Progenitor cell of endocrine pancreas (in vitro differentiated cells): ENCODE measurements around the gene LURAP1L. TPM values are rescaled to one million over a fixed set of nuclear protein-coding genes. Genes with fewer than 3 reads are reported as not detected.

Experiments used
- DNase-seq: peaks from one replicate; pipeline ENCODE4 v3.0.0; 2021; ENCODE audit warnings: low spot score; ENCODE audit not compliant: unreplicated experiment
- H3K27ac Mint-ChIP-seq: 2 replicates; pipeline ENCODE4 v1.8.0; 2021; ENCODE audit warnings: mild to moderate bottlenecking, moderate library complexity, mixed read lengths
- H3K27me3 Mint-ChIP-seq: 2 replicates; pipeline ENCODE4 v1.8.0; 2021; ENCODE audit warnings: mixed read lengths
- H3K36me3 Mint-ChIP-seq: 2 replicates; pipeline ENCODE4 v1.8.0; 2022; ENCODE audit warnings: mixed read lengths; ENCODE audit not compliant: insufficient read depth
- H3K4me1 Mint-ChIP-seq: 2 replicates; pipeline ENCODE4 v1.8.0; 2021; ENCODE audit warnings: low read depth, mixed read lengths
- H3K4me3 Mint-ChIP-seq: 2 replicates; pipeline ENCODE4 v1.8.0; 2021; ENCODE audit warnings: low read depth, mild to moderate bottlenecking, moderate library complexity, mixed read lengths
- H3K9me3 Mint-ChIP-seq: 2 replicates; pipeline ENCODE4 v1.8.0; 2021; ENCODE audit warnings: low read depth, mixed read lengths
- total RNA-seq: library from RNA; stranded (reverse); gene quantifications from 2 replicates; pipeline ENCODE4 v1.2.1, GENCODE V29; 2021
- TF ChIP-seq, protein P1 (sequence below): fragments of 200-600 bp; sonication (generic); IDR thresholded peaks from one replicate; pipeline ENCODE4 v1.5.0; 2021; ENCODE audit warnings: antibody characterized with exemption, mild to moderate bottlenecking; ENCODE audit not compliant: unreplicated experiment

LURAP1L gene
- total RNA-seq, 1 donor from 2014 or later: 11.4 TPM

- H3K27ac Mint-ChIP-seq: peak overlapping the region; percentile 92
- TF ChIP-seq, protein P1, sequence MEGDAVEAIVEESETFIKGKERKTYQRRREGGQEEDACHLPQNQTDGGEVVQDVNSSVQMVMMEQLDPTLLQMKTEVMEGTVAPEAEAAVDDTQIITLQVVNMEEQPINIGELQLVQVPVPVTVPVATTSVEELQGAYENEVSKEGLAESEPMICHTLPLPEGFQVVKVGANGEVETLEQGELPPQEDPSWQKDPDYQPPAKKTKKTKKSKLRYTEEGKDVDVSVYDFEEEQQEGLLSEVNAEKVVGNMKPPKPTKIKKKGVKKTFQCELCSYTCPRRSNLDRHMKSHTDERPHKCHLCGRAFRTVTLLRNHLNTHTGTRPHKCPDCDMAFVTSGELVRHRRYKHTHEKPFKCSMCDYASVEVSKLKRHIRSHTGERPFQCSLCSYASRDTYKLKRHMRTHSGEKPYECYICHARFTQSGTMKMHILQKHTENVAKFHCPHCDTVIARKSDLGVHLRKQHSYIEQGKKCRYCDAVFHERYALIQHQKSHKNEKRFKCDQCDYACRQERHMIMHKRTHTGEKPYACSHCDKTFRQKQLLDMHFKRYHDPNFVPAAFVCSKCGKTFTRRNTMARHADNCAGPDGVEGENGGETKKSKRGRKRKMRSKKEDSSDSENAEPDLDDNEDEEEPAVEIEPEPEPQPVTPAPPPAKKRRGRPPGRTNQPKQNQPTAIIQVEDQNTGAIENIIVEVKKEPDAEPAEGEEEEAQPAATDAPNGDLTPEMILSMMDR: peak; percentile 57
- peaks cover 5% of the 10 kb centered on the region for H3K36me3 Mint-ChIP-seq
- H3K9me3 Mint-ChIP-seq: no peaks in the 10 kb centered on the region
- peak; percentile 49 for DNase-seq
- peak overlapping the region; percentile 94 for H3K4me3 Mint-ChIP-seq
- no peaks in the 10 kb centered on the region for H3K27me3 Mint-ChIP-seq
- peaks cover 8% of the 10 kb centered on the region for H3K4me1 Mint-ChIP-seq
Observed at GRCh38 chr9:12775679-12776512, 1.1 kb downstream of the LURAP1L start.

DNA sequence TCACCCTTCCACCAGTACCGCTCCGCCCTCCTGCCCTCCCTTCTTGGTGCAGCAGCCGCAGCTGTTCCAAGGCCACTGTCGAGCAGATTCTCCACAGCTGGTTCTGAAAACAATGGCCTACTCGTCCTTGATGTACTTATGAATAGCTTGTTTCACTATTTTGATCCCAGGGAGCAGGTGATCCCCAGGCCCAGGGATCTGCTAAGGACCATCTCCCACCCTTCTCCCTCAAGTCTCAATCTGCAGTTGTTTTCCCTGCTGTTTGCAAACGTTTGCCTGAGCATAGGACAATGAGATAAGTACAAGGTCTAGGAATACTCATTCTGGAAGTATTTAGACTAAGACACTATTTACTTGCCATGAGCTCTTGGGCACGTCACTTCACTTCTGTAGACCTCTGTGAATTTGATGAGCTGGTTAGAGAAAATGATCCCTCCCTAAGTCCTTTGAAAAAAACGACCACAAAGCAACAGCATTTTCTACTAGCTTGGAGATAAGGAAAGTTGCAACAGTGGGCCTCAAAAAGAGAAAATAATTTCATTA lies 1.8 kb downstream of the LURAP1L start:
- Mint-ChIP-seq H3K4me3 (peak overlapping the region; percentile 94), H3K36me3 (peaks cover 6% of the 10 kb centered on the region), H3K27ac (peak overlapping the region; percentile 92), H3K4me1 (peaks cover 8% of the 10 kb centered on the region), H3K27me3 (no peaks in the 10 kb centered on the region), H3K9me3 (no peaks in the 10 kb centered on the region)
- TF ChIP-seq, protein P1: no peak
- no peak for DNase-seq

- H3K4me3 Mint-ChIP-seq: peak overlapping the region; percentile 94
- DNase-seq: no peak
- H3K27ac Mint-ChIP-seq: peak overlapping the region; percentile 13
- H3K9me3 Mint-ChIP-seq: peaks cover 6% of the 10 kb centered on the region
- H3K27me3 Mint-ChIP-seq: no peaks in the 10 kb centered on the region
- peaks cover 12% of the 10 kb centered on the region for H3K36me3 Mint-ChIP-seq
- peaks cover 8% of the 10 kb centered on the region for H3K4me1 Mint-ChIP-seq
- TF ChIP-seq, protein P1: no peak
Observed at GRCh38 chr9:12777121-12778022, 2.6 kb downstream of the LURAP1L start.

GRCh38 chr9:12778389-12778788 lies 3.6 kb downstream of the LURAP1L start:
- H3K27me3 Mint-ChIP-seq: no peaks in the 10 kb centered on the region
- H3K4me3 Mint-ChIP-seq: peak overlapping the region; percentile 29
- H3K4me1 Mint-ChIP-seq: peaks cover 8% of the 10 kb centered on the region
- TF ChIP-seq, protein P1: no peak
- peaks cover 15% of the 10 kb centered on the region for H3K9me3 Mint-ChIP-seq
- no peak for DNase-seq
- peaks cover 12% of the 10 kb centered on the region for H3K36me3 Mint-ChIP-seq
- no peak overlapping the region for H3K27ac Mint-ChIP-seq

GRCh38 chr9:12781226-12781733 lies 6.5 kb downstream of the LURAP1L start:
- Mint-ChIP-seq H3K36me3 (peaks cover 15% of the 10 kb centered on the region), H3K27me3 (no peaks in the 10 kb centered on the region), H3K4me1 (peaks cover 19% of the 10 kb centered on the region), H3K9me3 (peaks cover 23% of the 10 kb centered on the region), H3K27ac (no peak overlapping the region), H3K4me3 (no peak overlapping the region)
- DNase-seq: no peak
- TF ChIP-seq, protein P1: no peak
